Mesendoderm (in vitro differentiated cells): ENCODE results near the gene ALDH16A1.
A peak's percentile ranks its signal among the peaks of the same experiment; 100 is the strongest.

Source experiments
- DNase-seq: peaks from one replicate; pipeline ENCODE4 v3.0.0; 2013
- H2AK5ac ChIP-seq: 2 replicates; pipeline ENCODE4 v1.6.1; 2013; ENCODE audit warnings: low read length, inconsistent platforms
- H2BK120ac ChIP-seq: 2 replicates; pipeline ENCODE4 v1.6.1; 2013; ENCODE audit warnings: low read depth, mild to moderate bottlenecking, low read length, moderate library complexity, mixed read lengths
- H2BK15ac ChIP-seq: replicated peaks from 2 replicates; pipeline ENCODE4 v1.6.1; 2013; ENCODE audit warnings: low read depth, mild to moderate bottlenecking, moderate library complexity
- H2BK5ac ChIP-seq: 2 replicates; pipeline ENCODE4 v1.6.1; 2013; ENCODE audit warnings: low read length, inconsistent platforms
- H3K18ac ChIP-seq: 2 replicates; pipeline ENCODE4 v1.6.1; 2013; ENCODE audit warnings: mild to moderate bottlenecking, low read length, mixed read lengths
- H3K23ac ChIP-seq: one replicate; pipeline ENCODE4 v1.6.1; 2013; ENCODE audit warnings: low read length
- H3K27ac ChIP-seq: 2 replicates; pipeline ENCODE4 v1.5.1; 2013; ENCODE audit warnings: low read depth, mild to moderate bottlenecking, inconsistent platforms, low read length, moderate library complexity
- H3K27me3 ChIP-seq: 2 replicates; pipeline ENCODE4 v1.6.1; 2013; ENCODE audit warnings: low read length, control low read depth, mild to moderate bottlenecking, inconsistent platforms; ENCODE audit not compliant: insufficient read depth, poor library complexity
- H3K36me3 ChIP-seq: 2 replicates; pipeline ENCODE4 v1.6.1; 2013; ENCODE audit warnings: low read length, inconsistent platforms; ENCODE audit not compliant: control insufficient read depth, insufficient read depth
- H3K4ac ChIP-seq: one replicate; pipeline ENCODE4 v1.6.1; 2013; ENCODE audit warnings: low read depth, mild to moderate bottlenecking, low read length, moderate library complexity
- H3K4me1 ChIP-seq: 2 replicates; pipeline ENCODE4 v1.6.1; 2013; ENCODE audit warnings: low read depth, low read length, inconsistent platforms; ENCODE audit not compliant: control insufficient read depth
- H3K4me2 ChIP-seq: 2 replicates; pipeline ENCODE4 v1.6.1; 2013; ENCODE audit warnings: low read length
- H3K4me3 ChIP-seq: 2 replicates; pipeline ENCODE4 v1.5.1; 2013; ENCODE audit warnings: mild to moderate bottlenecking, low read length
- H3K56ac ChIP-seq: one replicate; pipeline ENCODE4 v1.6.1; 2013; ENCODE audit warnings: low read length
- H3K79me1 ChIP-seq: 2 replicates; pipeline ENCODE4 v1.6.1; 2013; ENCODE audit warnings: low read length, inconsistent platforms
- H3K79me2 ChIP-seq: 2 replicates; pipeline ENCODE4 v1.6.1; 2013; ENCODE audit warnings: mild to moderate bottlenecking, low read length; ENCODE audit not compliant: control insufficient read depth, insufficient read depth
- H3K9ac ChIP-seq: 2 replicates; pipeline ENCODE4 v1.6.1; 2013; ENCODE audit warnings: low read length, inconsistent platforms
- H4K5ac ChIP-seq: one replicate; pipeline ENCODE4 v1.6.1; 2013; ENCODE audit warnings: low read length
- H4K8ac ChIP-seq: one replicate; pipeline ENCODE4 v1.6.1; 2013; ENCODE audit warnings: low read depth, mild to moderate bottlenecking, control low read depth, low read length, moderate library complexity
- WGBS: extraction: QIAGEN DNeasy Blood & Tissue Kit; methylation state at CpG from one replicate; pipeline ENCODE4 v1.1.7; 2013; ENCODE audit warnings: low lambda C conversion rate, missing lambda C conversion rate; ENCODE audit not compliant: insufficient coverage; ENCODE audit errors: extremely low coverage; 5-methylcytosine and 5-hydroxymethylcytosine counted together

Gene ALDH16A1

DNA sequence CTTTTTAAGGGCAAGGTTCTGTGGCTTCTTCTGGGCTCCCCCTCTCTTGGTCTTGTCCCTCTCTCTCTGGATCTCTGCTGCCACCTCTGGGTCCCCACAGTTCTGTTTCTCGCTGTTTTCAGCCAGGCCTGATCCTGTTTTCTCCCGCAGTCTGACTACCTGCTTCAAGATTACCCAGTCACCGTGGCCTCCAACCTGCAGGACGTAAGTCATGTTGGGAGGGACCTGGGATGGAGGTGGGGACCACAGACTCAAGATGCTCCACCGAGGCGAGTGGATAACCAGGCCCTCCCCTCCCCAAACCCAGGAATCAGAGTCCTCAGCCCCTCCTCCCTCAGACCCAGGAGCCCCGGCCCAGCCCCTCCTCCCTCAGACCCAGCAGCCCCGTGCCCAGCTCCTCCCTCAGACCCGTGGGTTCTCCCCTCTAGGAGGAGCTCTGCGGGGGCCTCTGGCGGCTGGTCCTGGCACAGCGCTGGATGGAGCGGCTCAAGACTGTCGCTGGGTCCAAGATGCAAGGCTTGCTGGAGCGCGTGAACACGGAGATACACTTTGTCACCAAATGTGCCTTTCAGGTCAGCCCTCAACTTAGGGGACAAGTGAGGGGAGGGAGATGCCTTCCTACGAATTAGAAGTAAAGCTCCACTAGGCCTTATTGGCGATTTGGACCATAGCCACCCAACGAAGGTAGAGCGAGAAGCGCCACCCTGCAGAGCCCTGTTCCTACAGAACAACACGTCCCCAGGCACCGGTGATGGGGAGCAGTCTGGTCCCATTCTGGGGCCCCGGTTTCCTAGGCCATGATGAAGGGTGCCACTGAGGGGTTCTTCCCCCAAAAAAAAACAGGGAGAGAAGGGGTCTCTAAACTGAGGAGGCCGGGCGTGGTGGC is 23.2 kb downstream of the ALDH16A1 start:
- Histone ChIP-seq H3K27ac (no peak overlapping the region), H2BK15ac (no peak overlapping the region), H2AK5ac (no peak overlapping the region), H4K8ac (no peak overlapping the region), H4K5ac (no peak overlapping the region), H3K4ac (no peak overlapping the region), H3K4me3 (no peak overlapping the region), H3K36me3 (no peaks in the 10 kb centered on the region), H3K79me2 (no peaks in the 10 kb centered on the region), H3K9ac (no peak overlapping the region), H3K23ac (no peak overlapping the region), H2BK5ac (no peak overlapping the region), H3K4me2 (no peak overlapping the region), H2BK120ac (no peak overlapping the region), H3K79me1 (no peaks in the 10 kb centered on the region), H3K27me3 (no peaks in the 10 kb centered on the region), H3K18ac (no peak overlapping the region), H3K56ac (peak overlapping the region; percentile 69), H3K4me1 (no peaks in the 10 kb centered on the region)
- WGBS = no CpG with 5 or more reads among the region's 27 CpGs
- peak; percentile 93 for DNase-seq

DNA sequence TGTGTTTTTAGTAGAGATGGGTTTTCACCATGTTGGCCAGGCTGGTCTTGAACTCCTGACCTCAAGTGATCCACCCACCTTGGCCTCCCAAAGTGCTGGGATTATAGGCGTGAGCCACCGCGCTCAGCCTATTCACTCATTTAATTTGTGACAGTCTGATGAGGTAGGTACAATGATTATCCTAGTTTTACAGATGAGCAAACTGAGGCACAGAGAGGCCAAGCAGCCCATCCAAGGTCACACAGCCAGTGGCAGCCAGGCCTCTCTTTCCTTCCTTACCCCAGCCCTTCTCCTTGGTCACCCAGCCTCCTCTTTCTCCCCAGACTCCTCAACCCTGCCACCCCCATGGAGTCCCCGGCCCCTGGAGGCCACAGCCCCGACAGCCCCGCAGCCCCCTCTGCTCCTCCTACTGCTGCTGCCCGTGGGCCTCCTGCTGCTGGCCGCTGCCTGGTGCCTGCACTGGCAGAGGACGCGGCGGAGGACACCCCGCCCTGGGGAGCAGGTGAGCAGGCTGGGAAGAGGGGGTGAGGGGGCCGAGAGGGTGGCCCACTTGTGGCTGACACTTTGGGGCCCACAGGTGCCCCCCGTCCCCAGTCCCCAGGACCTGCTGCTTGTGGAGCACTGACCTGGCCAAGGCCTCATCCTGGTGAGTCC is 27.1 kb downstream of the ALDH16A1 start:
- no peak overlapping the region for H4K8ac ChIP-seq
- no peak overlapping the region for H2BK120ac ChIP-seq
- H3K27ac ChIP-seq = no peak overlapping the region
- H3K79me2 ChIP-seq = no peaks in the 10 kb centered on the region
- H3K23ac ChIP-seq = no peak overlapping the region
- no CpG with 5 or more reads among the region's 14 CpGs for WGBS
- no peak overlapping the region for H3K4ac ChIP-seq
- no peaks in the 10 kb centered on the region for H3K27me3 ChIP-seq
- no peaks in the 10 kb centered on the region for H3K4me1 ChIP-seq
- H3K4me2 ChIP-seq = no peak overlapping the region
- H4K5ac ChIP-seq = no peak overlapping the region
- H2AK5ac ChIP-seq = no peak overlapping the region
- no peaks in the 10 kb centered on the region for H3K79me1 ChIP-seq
- no peak overlapping the region for H3K56ac ChIP-seq
- H3K36me3 ChIP-seq = no peaks in the 10 kb centered on the region
- H2BK15ac ChIP-seq = no peak overlapping the region
- H2BK5ac ChIP-seq = no peak overlapping the region
- H3K18ac ChIP-seq = no peak overlapping the region
- no peak overlapping the region for H3K9ac ChIP-seq
- no peak overlapping the region for H3K4me3 ChIP-seq
- no peak for DNase-seq

DNA sequence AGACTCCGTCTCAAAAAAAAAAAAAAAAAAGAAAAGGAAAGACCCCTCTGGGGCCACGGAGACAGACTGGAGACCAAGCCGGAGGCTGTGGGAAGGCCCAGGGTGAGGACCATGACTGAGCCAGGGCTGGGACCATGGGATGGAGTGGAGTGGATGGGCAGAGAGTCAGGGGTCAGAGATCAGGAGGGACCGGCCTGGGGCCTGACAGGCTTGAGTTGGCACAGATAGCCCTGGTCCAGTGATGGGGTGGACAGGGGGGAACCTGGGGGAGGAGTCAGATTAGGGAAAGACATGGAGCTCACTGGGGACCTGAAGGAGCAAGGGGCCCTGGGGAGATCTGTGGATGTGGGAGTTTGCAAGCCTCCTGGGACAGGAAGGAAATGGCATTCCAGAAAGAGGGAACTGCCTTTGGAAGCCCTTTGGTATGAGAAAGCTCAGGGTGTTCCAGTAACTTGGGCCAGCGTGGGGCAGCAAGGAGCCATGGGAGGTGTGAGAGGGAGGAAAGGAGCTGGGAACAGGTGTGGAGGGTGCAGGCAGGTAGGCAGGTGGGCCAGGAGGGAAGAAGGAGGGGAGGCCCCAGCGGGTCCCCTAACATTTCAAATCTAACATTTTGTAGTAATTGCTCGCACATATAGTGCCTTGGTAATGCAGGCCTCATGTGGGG is 28.1 kb downstream of the ALDH16A1 start:
- no peaks in the 10 kb centered on the region for H3K79me2 ChIP-seq
- H3K23ac ChIP-seq = no peak overlapping the region
- no peaks in the 10 kb centered on the region for H3K4me1 ChIP-seq
- H2BK5ac ChIP-seq = no peak overlapping the region
- no peaks in the 10 kb centered on the region for H3K36me3 ChIP-seq
- no peak overlapping the region for H2BK15ac ChIP-seq
- H3K27ac ChIP-seq = no peak overlapping the region
- H3K9ac ChIP-seq = no peak overlapping the region
- H3K4me3 ChIP-seq = no peak overlapping the region
- no peak overlapping the region for H4K8ac ChIP-seq
- no peak overlapping the region for H2BK120ac ChIP-seq
- H4K5ac ChIP-seq = no peak overlapping the region
- H3K79me1 ChIP-seq = no peaks in the 10 kb centered on the region
- no peaks in the 10 kb centered on the region for H3K27me3 ChIP-seq
- no peak overlapping the region for H2AK5ac ChIP-seq
- H3K4ac ChIP-seq = no peak overlapping the region
- no peak overlapping the region for H3K4me2 ChIP-seq
- H3K56ac ChIP-seq = no peak overlapping the region
- no peak overlapping the region for H3K18ac ChIP-seq
- no peak for DNase-seq
- no CpG with 5 or more reads among the region's 7 CpGs for WGBS

DNA sequence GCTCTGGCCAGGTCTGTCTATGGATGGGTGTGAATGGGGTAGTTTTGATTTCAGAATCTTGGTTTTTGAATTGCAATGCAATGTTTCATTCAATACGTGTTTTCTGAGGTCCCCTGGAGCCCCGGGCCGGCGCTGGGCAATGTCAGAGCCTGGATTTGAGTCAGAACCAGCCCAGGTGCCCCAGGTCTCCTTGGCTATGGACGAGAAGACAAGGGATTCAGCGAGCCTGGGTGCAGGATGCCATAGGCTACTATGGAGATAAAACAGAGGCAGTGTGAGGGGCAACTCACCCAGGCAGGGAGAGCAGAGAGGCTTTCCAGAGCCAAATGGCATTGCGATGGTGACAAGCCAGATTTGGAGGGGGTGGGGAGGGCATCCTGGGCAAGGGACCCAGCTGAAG is 33.2 kb downstream of the ALDH16A1 start:
- no peak overlapping the region for H4K5ac ChIP-seq
- H2AK5ac ChIP-seq = no peak overlapping the region
- peaks cover 34% of the 10 kb centered on the region for H3K79me2 ChIP-seq
- no peak overlapping the region for H3K4me3 ChIP-seq
- no peak overlapping the region for H3K4me2 ChIP-seq
- no peaks in the 10 kb centered on the region for H3K27me3 ChIP-seq
- H3K27ac ChIP-seq = no peak overlapping the region
- H3K9ac ChIP-seq = peak overlapping the region; percentile 5
- H3K23ac ChIP-seq = no peak overlapping the region
- H3K4me1 ChIP-seq = peaks cover 2% of the 10 kb centered on the region
- no peak for DNase-seq
- peaks cover 13% of the 10 kb centered on the region for H3K79me1 ChIP-seq
- no peak overlapping the region for H4K8ac ChIP-seq
- no peak overlapping the region for H2BK120ac ChIP-seq
- no CpG with 5 or more reads among the region's 7 CpGs for WGBS
- no peak overlapping the region for H3K18ac ChIP-seq
- H3K36me3 ChIP-seq = peaks cover 20% of the 10 kb centered on the region
- H3K4ac ChIP-seq = no peak overlapping the region
- H2BK5ac ChIP-seq = no peak overlapping the region
- peak overlapping the region; percentile 63 for H3K56ac ChIP-seq
- no peak overlapping the region for H2BK15ac ChIP-seq

DNA sequence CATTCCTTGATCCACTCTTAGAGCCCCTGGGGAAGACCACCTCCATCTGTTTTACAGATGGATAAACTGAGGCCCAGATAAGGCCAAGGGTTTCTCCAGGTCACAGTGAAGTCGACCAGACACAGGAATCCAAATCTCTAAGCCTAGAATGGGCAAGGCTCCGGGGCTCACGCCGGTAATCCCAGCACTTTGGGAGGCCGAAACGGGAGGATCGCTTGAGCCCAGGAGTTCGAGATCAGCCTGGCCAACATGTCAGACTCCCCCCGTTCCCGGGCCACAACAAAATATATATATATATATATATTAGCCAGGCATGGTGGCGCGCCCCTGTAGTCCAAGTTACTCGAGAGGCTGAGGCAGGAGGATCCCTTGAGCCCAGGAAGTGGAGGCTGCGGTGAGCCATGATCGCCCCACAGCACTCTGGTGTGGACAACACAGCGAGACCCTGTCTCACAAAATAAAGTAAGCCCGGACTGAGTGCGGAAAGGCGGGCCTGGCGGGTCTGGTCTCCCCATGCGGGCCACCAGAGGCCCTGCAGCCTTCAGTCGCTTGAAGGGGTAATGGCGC is 33.8 kb downstream of the ALDH16A1 start:
- no peak overlapping the region for H4K8ac ChIP-seq
- no peak overlapping the region for H3K23ac ChIP-seq
- H2BK5ac ChIP-seq = no peak overlapping the region
- DNase-seq = no peak
- H2BK120ac ChIP-seq = no peak overlapping the region
- H3K4ac ChIP-seq = peak overlapping the region; percentile 87
- H4K5ac ChIP-seq = no peak overlapping the region
- H3K4me3 ChIP-seq = no peak overlapping the region
- H3K9ac ChIP-seq = peak overlapping the region; percentile 48
- H2BK15ac ChIP-seq = no peak overlapping the region
- H3K56ac ChIP-seq = peak overlapping the region; percentile 85
- peaks cover 25% of the 10 kb centered on the region for H3K36me3 ChIP-seq
- no peaks in the 10 kb centered on the region for H3K27me3 ChIP-seq
- no peak overlapping the region for H3K4me2 ChIP-seq
- H3K79me2 ChIP-seq = peaks cover 34% of the 10 kb centered on the region
- WGBS = no CpG with 5 or more reads among the region's 23 CpGs
- no peak overlapping the region for H3K27ac ChIP-seq
- no peak overlapping the region for H2AK5ac ChIP-seq
- peaks cover 13% of the 10 kb centered on the region for H3K79me1 ChIP-seq
- peak overlapping the region; percentile 18 for H3K18ac ChIP-seq
- peaks cover 2% of the 10 kb centered on the region for H3K4me1 ChIP-seq
